PC-3 (cell line): Measurements from ENCODE around the gene AMMECR1.

ENCODE experiments used
- CTCF ChIP-seq: fragments of 300-600 bp; sonication (generic); conservative IDR thresholded peaks from 2 replicates; pipeline ENCODE4 v1.5.1; 2017; ENCODE audit warnings: antibody characterized with exemption, low read depth, mild to moderate bottlenecking, low read length
- EZH2 ChIP-seq: fragments of 300-600 bp; sonication (generic); IDR thresholded peaks from one replicate; pipeline ENCODE4 v1.6.1; 2017; ENCODE audit warnings: antibody characterized with exemption, mild to moderate bottlenecking, low read length; ENCODE audit not compliant: unreplicated experiment

DNA sequence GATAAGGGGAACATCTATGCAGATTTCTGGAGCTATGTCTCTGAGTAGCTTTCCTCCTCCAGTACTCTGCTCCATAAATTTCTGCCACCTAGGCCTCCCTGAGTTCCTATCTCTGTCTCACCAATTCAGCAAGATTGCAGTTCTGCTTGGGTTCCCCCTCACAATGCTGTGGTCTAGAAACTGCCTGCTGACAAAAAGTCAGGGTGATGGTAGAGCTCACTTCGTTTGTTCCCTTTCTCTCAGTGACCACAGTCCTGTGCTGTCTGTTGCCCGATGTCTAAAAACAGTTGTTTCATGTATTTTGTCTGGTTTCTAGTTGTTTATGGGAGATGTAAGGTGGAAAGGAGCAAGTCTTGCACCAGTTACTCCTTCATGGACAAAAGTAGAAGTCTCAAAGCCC is 41.1 kb downstream of the AMMECR1 start:
- TF ChIP-seq CTCF = no peak
- no peak for TF ChIP-seq EZH2
